Measurements from ENCODE around the gene FAM221B. TPM values are rescaled to one million over a fixed set of nuclear protein-coding genes. Genes with fewer than 3 reads are reported as not detected.
A peak's percentile ranks its signal among the peaks of the same experiment; 100 is the strongest.

Gene FAM221B
- total RNA-seq, 1 experiment from 2014 or later: not detected

DNA sequence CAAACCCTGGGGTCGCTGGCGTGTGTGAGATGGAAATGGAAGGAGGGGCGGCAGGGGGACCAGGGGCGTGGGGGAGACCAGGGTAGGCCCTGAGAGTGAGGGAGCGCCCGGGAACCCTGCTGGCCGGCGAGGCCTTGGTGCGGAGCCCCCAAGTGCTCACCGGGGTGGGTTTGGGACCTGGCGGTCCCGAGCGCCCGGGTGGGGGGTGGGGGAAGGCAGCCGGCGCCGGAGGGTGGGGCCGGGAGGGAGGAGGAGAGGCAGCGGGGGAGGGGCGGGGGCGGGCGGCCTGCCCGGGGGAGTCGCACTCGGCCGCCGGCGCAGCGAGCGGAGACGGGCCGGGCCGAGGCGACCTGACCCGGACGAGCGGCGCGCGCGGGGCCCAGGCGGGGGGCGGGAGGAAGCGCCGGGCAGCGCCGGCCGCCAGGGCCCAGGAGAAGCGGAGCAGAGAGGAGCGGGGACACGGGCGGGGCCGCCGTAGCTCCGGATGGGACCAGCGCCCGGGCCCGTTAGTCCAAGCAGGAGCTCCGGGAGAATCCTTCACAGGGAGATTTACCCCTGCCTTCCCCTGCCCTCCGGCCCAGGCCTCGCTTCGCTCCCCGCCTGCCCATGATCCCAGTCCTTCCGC, 37.1 kb downstream of the FAM221B start, which contains the start of gene NPR2:
TSS of gene NPR2 (plus strand) at position 295 of the 625 bp plus-strand sequence. CDS start 818 bp downstream, outside the sequence.
- DNase-seq (ENCODE audit: low spot score): no peak
- BruUV-seq (replicated peaks): no TSS peak
- no peaks in the 10 kb centered on the region for H3K9me3 ChIP-seq (ENCODE audit: low read depth, low read length, poor library complexity, severe bottlenecking)
- CTCF ChIA-PET: no interaction called here
- no peak within 1 kb of the TSS for H3K4me3 ChIP-seq (ENCODE audit: low read depth, low read length, poor library complexity, severe bottlenecking)
- H3K36me3 ChIP-seq (ENCODE audit: insufficient read depth, low read length, poor library complexity, severe bottlenecking): no peaks in the 10 kb centered on the region
- POLR2A ChIA-PET (ENCODE audit: low non-redundant PET): no interaction called here
- TF ChIP-seq CTCF (conservative IDR thresholded peaks at IDR 0.05; ENCODE audit: low read depth, low read length) (no peak), EZH2 (IDR thresholded peaks at IDR 0.05; ENCODE audit: borderline replicate concordance, low read depth, low read length, poor library complexity, severe bottlenecking) (no peak)
- intact Hi-C loops (cut with micrococcal nuclease; ENCODE audit: unreplicated experiment): loop anchor here (5.0 to 10.0 kb wide), 2 partner anchors 34 to 233 kb away; no protein-coding TSS in a partner anchor
- H3K4me1 ChIP-seq (ENCODE audit: insufficient read depth, low read length, poor library complexity, severe bottlenecking): no peaks in the 10 kb centered on the region
- H3K27ac ChIP-seq (ENCODE audit: low read depth, low read length, poor library complexity, severe bottlenecking): no peak within 1 kb of the TSS
- no peaks in the 10 kb centered on the region for H3K27me3 ChIP-seq (replicated peaks; ENCODE audit: insufficient read depth, low read depth, low read length, poor library complexity)

GRCh38 chr9:35790385-35791296, 37.9 kb downstream of the FAM221B start:
- DNase-seq (ENCODE audit: low spot score): peak; percentile 89
- no peaks in the 10 kb centered on the region for H3K4me1 ChIP-seq (ENCODE audit: insufficient read depth, low read length, poor library complexity, severe bottlenecking)
- H3K27me3 ChIP-seq (replicated peaks; ENCODE audit: insufficient read depth, low read depth, low read length, poor library complexity): no peaks in the 10 kb centered on the region
- BruUV-seq (replicated peaks): no TSS peak
- H3K36me3 ChIP-seq (ENCODE audit: insufficient read depth, low read length, poor library complexity, severe bottlenecking): no peaks in the 10 kb centered on the region
- CTCF ChIA-PET: interaction anchor here (0.5 to 2.0 kb wide), 15 partner anchors 13 to 1299 kb away, joined by 3 to 40 read pairs (median 5); no protein-coding TSS in a partner anchor
- TF ChIP-seq EZH2 (IDR thresholded peaks at IDR 0.05; ENCODE audit: borderline replicate concordance, low read depth, low read length, poor library complexity, severe bottlenecking) (no peak), CTCF (conservative IDR thresholded peaks at IDR 0.05; ENCODE audit: low read depth, low read length) (peak; percentile 91)
- POLR2A ChIA-PET (ENCODE audit: low non-redundant PET): interaction anchor here (0.6 to 0.8 kb wide), 2 partner anchors 28 to 387 kb away, joined by 3 read pairs; no protein-coding TSS in a partner anchor
- intact Hi-C loops (cut with micrococcal nuclease; ENCODE audit: unreplicated experiment): loop anchor here (1.0 to 10.0 kb wide), 4 partner anchors 33 to 234 kb away; no protein-coding TSS in a partner anchor
- H3K27ac ChIP-seq (ENCODE audit: low read depth, low read length, poor library complexity, severe bottlenecking): no peak overlapping the region
- H3K4me3 ChIP-seq (ENCODE audit: low read depth, low read length, poor library complexity, severe bottlenecking): no peak overlapping the region
- no peaks in the 10 kb centered on the region for H3K9me3 ChIP-seq (ENCODE audit: low read depth, low read length, poor library complexity, severe bottlenecking)

GRCh38 chr9:35790025-35790384, 38.5 kb downstream of the FAM221B start:
- no TSS peak for BruUV-seq (replicated peaks)
- Histone ChIP-seq H3K9me3 (ENCODE audit: low read depth, low read length, poor library complexity, severe bottlenecking) (no peaks in the 10 kb centered on the region), H3K27ac (ENCODE audit: low read depth, low read length, poor library complexity, severe bottlenecking) (no peak overlapping the region), H3K27me3 (replicated peaks; ENCODE audit: insufficient read depth, low read depth, low read length, poor library complexity) (no peaks in the 10 kb centered on the region), H3K4me1 (ENCODE audit: insufficient read depth, low read length, poor library complexity, severe bottlenecking) (no peaks in the 10 kb centered on the region), H3K4me3 (ENCODE audit: low read depth, low read length, poor library complexity, severe bottlenecking) (no peak overlapping the region), H3K36me3 (ENCODE audit: insufficient read depth, low read length, poor library complexity, severe bottlenecking) (no peaks in the 10 kb centered on the region)
- CTCF ChIA-PET: interaction anchor here (0.7 to 2.0 kb wide), 14 partner anchors 12 to 1298 kb away, joined by 3 to 40 read pairs (median 5); no protein-coding TSS in a partner anchor
- DNase-seq (ENCODE audit: low spot score): no peak
- POLR2A ChIA-PET (ENCODE audit: low non-redundant PET): interaction anchor here (0.8 kb wide), 1 partner anchor 27 kb away, joined by 3 read pairs; no protein-coding TSS in a partner anchor
- intact Hi-C loops (cut with micrococcal nuclease; ENCODE audit: unreplicated experiment): loop anchor here (1.0 to 10.0 kb wide), 4 partner anchors 33 to 235 kb away; no protein-coding TSS in a partner anchor
- no peak for TF ChIP-seq CTCF (conservative IDR thresholded peaks at IDR 0.05; ENCODE audit: low read depth, low read length)
- TF ChIP-seq EZH2 (IDR thresholded peaks at IDR 0.05; ENCODE audit: borderline replicate concordance, low read depth, low read length, poor library complexity, severe bottlenecking): no peak
